ENCODE measurements around the gene PTPRN2. TPM values are rescaled to one million over a fixed set of nuclear protein-coding genes. Genes with fewer than 3 reads are reported as not detected.

PTPRN2 gene
- total RNA-seq, 2 donors from 2014 or later: 26.1 to 55.5 TPM

DNA sequence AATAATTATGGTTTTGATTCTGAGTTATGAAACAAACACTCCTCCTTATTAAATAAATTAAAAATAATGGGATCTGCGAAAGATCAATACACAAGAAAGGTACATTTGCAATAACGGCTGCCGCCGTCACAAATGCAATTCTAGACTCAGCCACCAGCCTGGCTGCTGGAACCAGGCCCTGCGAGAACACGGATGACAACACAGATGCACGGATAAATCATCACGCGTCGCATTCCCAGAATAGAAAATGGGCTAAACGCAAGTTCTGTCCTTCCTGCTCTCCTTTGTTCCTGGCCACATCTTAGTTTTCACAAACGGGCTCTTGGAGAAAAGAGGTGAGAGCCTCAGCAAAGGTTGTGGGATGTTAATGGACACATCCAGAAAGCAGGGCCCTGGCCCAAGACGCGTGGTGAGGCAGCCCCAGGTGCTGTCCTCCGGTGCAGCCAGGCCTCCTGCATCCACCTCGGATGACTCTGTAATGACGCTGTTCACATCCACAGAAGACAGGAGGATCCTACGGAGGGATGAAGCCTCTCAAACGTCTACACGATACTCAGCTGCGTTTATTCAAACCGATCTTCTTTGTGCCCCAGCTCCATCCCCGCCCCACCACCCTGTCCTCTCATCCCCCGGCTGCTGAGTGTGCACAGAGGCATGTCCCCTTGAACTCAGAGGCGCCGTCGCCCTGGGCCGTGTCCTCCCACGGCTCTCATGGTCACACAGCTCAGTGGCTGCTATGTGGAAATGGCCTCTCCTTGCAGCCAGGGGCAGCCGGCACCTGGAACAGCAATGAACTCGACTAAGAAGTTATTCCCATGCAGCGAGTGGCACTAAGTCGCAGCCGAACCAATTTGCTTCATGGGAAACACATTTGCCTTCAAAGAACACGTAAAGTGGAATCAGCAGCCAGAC is 197.9 kb downstream of the PTPRN2 start:
- Histone ChIP-seq H3K4me1 (replicated peaks) (no peaks in the 10 kb centered on the region), H3K4me3 (no peak overlapping the region), H3K36me3 (no peaks in the 10 kb centered on the region), H3K27me3 (replicated peaks; ENCODE audit: insufficient read depth) (no peaks in the 10 kb centered on the region), H3K9me3 (no peaks in the 10 kb centered on the region), H3K27ac (no peak overlapping the region)
- 81% methylated on average over 35 of the region's 35 CpGs for WGBS
- no peak for DNase-seq (ENCODE audit: low spot score)
- no peak for TF ChIP-seq POLR2A (IDR thresholded peaks at IDR 0.05)
- no peak for TF ChIP-seq POLR2AphosphoS5 (IDR thresholded peaks at IDR 0.05)
- intact Hi-C loops (cut with DNase I): no loop called here

DNA sequence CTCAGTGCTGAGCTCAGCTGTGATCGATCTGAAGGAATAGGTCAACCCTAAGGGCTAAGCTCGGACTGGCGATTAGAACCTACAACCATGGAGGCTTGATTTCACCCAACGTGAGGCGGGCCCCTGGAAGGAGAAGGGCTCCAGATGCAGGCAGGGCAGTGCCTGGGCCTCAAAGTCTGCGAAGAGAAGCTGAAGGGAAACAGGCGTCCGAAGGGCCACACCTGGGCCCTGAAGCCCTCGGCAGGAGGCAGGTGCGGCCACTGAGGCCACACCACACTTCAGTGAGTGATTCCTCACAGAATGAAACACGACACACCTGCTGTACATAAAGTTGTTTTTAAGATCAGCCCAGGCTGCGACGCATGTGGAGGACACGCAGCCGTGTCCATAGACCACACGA is 198.7 kb downstream of the PTPRN2 start:
- DNase-seq (ENCODE audit: low spot score): no peak
- TF ChIP-seq, protein P1, sequence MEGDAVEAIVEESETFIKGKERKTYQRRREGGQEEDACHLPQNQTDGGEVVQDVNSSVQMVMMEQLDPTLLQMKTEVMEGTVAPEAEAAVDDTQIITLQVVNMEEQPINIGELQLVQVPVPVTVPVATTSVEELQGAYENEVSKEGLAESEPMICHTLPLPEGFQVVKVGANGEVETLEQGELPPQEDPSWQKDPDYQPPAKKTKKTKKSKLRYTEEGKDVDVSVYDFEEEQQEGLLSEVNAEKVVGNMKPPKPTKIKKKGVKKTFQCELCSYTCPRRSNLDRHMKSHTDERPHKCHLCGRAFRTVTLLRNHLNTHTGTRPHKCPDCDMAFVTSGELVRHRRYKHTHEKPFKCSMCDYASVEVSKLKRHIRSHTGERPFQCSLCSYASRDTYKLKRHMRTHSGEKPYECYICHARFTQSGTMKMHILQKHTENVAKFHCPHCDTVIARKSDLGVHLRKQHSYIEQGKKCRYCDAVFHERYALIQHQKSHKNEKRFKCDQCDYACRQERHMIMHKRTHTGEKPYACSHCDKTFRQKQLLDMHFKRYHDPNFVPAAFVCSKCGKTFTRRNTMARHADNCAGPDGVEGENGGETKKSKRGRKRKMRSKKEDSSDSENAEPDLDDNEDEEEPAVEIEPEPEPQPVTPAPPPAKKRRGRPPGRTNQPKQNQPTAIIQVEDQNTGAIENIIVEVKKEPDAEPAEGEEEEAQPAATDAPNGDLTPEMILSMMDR (IDR thresholded peaks at IDR 0.05): no peak
- TF ChIP-seq POLR2AphosphoS5 (IDR thresholded peaks at IDR 0.05) (no peak), POLR2A (IDR thresholded peaks at IDR 0.05) (no peak)
- H3K36me3 ChIP-seq: no peaks in the 10 kb centered on the region
- no peaks in the 10 kb centered on the region for H3K9me3 ChIP-seq
- intact Hi-C loops (cut with DNase I): no loop called here
- 93% methylated on average over 16 of the region's 16 CpGs for WGBS
- no peak overlapping the region for H3K4me3 ChIP-seq
- no peaks in the 10 kb centered on the region for H3K27me3 ChIP-seq (replicated peaks; ENCODE audit: insufficient read depth)
- no peaks in the 10 kb centered on the region for H3K4me1 ChIP-seq (replicated peaks)
- H3K27ac ChIP-seq: no peak overlapping the region

DNA sequence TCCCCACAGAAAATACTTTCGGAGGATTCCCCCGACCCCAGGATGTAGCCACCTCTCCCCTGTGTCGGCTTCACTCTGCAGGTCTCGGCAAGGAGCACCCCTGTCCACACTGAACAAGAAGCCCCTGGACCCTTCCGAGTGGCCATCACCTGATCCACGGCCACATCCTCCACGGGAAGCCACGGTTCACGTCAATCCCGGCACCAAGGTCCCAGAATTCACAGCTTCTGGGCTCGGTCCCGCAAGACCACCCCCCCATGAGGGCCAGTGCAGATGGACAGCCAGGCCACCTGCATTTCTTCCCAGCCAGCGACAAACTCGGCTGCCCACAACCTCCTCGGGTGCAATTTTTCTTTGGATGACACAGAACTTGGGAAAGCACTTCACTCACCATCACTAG is 199.6 kb downstream of the PTPRN2 start:
- 91% methylated on average over 15 of the region's 15 CpGs for WGBS

DNA sequence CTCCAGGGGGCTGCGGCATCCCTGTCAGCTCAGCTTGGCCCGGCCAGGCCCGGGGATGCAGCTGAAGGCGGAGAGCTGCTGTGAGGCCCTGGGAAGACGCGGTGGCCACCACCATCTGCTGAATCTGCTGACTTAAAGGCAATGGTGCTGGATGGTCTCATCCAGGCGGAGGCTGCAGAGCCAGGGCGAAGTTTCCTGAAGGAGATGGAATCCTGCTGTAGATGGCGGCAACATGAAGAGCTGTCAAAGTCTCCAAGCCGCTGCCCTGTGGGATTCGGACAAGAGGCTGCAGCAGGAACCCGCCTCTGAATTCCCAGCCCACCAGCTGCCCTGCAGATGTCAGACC is 200.1 kb downstream of the PTPRN2 start:
- H3K4me3 ChIP-seq: no peak overlapping the region
- no peaks in the 10 kb centered on the region for H3K9me3 ChIP-seq
- no peaks in the 10 kb centered on the region for H3K27me3 ChIP-seq (replicated peaks; ENCODE audit: insufficient read depth)
- intact Hi-C loops (cut with DNase I): no loop called here
- TF ChIP-seq POLR2AphosphoS5 (IDR thresholded peaks at IDR 0.05): no peak
- no peak for TF ChIP-seq POLR2A (IDR thresholded peaks at IDR 0.05)
- TF ChIP-seq, protein P1 (IDR thresholded peaks at IDR 0.05): no peak
- no peaks in the 10 kb centered on the region for H3K4me1 ChIP-seq (replicated peaks)
- WGBS: 75% methylated on average over 10 of the region's 12 CpGs
- no peak for DNase-seq (ENCODE audit: low spot score)
- H3K36me3 ChIP-seq: no peaks in the 10 kb centered on the region
- no peak overlapping the region for H3K27ac ChIP-seq

More for the DNA sequence above, 199.6 kb downstream of the PTPRN2 start:
- H3K27me3 ChIP-seq (replicated peaks; ENCODE audit: insufficient read depth): no peaks in the 10 kb centered on the region
- DNase-seq (ENCODE audit: low spot score): no peak
- no peaks in the 10 kb centered on the region for H3K36me3 ChIP-seq
- H3K27ac ChIP-seq: no peak overlapping the region
- no peaks in the 10 kb centered on the region for H3K9me3 ChIP-seq
- intact Hi-C loops (cut with DNase I): no loop called here
- TF ChIP-seq, protein P1 (IDR thresholded peaks at IDR 0.05): no peak
- H3K4me3 ChIP-seq: no peak overlapping the region
- no peaks in the 10 kb centered on the region for H3K4me1 ChIP-seq (replicated peaks)

DNA sequence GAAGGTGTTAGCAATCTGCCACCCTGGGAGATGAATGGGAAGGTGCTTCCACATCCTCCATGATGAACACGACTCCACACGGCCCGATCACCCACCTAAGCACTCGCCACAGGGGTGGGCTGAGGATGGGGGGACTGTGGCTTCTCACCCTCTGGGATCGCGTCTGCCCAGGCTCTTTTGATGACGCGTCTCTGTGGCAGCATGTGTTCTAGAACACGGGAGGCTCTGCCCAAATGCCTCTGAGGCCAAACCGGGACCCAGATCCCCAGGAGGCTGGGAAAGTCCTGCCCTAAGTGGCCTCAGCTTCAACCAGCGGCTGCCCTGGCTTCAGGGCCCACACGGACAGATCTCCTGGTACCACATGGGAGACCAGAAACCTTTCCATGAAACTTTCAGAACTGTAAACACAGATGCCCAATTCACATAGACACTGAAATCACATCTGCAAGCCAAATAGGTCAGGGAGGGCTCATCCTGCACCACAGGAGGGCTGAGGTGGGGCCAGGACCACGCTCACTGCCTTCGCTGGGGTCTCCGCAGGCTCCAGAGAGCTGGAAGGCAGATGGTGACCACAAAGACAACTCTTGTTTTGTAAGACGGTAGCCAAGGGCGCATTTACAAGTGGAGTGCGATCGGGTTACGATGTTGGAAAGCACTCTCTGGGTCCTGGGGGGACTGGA is 200.6 kb downstream of the PTPRN2 start:
- Histone ChIP-seq H3K36me3 (no peaks in the 10 kb centered on the region), H3K27me3 (replicated peaks; ENCODE audit: insufficient read depth) (no peaks in the 10 kb centered on the region), H3K4me3 (no peak overlapping the region), H3K9me3 (no peaks in the 10 kb centered on the region), H3K4me1 (replicated peaks) (no peaks in the 10 kb centered on the region), H3K27ac (no peak overlapping the region)
- DNase-seq (ENCODE audit: low spot score): no peak
- TF ChIP-seq POLR2A (IDR thresholded peaks at IDR 0.05): no peak
- TF ChIP-seq, protein P1 (IDR thresholded peaks at IDR 0.05): no peak
- 85% methylated on average over 20 of the region's 20 CpGs for WGBS
- intact Hi-C loops (cut with DNase I): no loop called here
